ENCODE results near the gene IGFL1. TPM values are rescaled to one million over a fixed set of nuclear protein-coding genes. Genes with fewer than 3 reads are reported as not detected.
A peak's percentile ranks its signal among the peaks of the same experiment; 100 is the strongest.
"Not testable (repeated sequence)": the region's sequence is repeated elsewhere in the genome, so short reads cannot be mapped to it uniquely, and the experiment has no call there.

Gene IGFL1
- 0.56 and 0.76 TPM in 2 replicates for total RNA-seq (ENCODE audit: low replicate concordance)
- long read RNA-seq, result 0 reads

DNA sequence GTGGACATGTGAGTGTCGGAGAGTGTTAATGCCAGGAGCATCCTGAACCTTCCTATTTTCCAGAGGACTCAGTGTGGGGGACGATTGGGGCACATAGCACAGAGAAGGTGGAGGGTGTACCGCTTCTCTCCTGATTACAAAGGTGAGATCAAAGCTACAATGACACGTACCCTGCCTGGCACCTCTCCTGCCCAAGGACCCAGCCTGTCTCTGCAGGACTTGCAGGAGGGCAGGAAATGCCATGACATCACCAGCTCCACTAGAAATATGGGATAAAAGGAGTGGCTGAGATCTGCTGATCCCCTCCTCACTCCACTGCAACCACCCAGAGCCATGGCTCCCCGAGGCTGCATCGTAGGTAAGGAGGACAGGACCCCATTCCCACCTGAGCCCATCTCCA lies at the start of gene IGFL1:
TSS of gene IGFL1 (plus strand) at position 301 of the 400 bp plus-strand sequence. CDS start at position 334, 33 bp downstream.
- TF ChIP-seq, protein P1, sequence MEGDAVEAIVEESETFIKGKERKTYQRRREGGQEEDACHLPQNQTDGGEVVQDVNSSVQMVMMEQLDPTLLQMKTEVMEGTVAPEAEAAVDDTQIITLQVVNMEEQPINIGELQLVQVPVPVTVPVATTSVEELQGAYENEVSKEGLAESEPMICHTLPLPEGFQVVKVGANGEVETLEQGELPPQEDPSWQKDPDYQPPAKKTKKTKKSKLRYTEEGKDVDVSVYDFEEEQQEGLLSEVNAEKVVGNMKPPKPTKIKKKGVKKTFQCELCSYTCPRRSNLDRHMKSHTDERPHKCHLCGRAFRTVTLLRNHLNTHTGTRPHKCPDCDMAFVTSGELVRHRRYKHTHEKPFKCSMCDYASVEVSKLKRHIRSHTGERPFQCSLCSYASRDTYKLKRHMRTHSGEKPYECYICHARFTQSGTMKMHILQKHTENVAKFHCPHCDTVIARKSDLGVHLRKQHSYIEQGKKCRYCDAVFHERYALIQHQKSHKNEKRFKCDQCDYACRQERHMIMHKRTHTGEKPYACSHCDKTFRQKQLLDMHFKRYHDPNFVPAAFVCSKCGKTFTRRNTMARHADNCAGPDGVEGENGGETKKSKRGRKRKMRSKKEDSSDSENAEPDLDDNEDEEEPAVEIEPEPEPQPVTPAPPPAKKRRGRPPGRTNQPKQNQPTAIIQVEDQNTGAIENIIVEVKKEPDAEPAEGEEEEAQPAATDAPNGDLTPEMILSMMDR (conservative IDR thresholded peaks at IDR 0.05), result no peak
- no peak within 1 kb of the TSS for H3K4me3 Mint-ChIP-seq
- peaks cover 27% of the 10 kb centered on the region for H3K27me3 Mint-ChIP-seq
- DNase-seq (ENCODE audit: extremely low spot score, unreplicated experiment), result no peak
- H3K9me3 Mint-ChIP-seq, result no peaks in the 10 kb centered on the region
- H3K27ac Mint-ChIP-seq, result peak within 1 kb of the TSS; percentile 97
- peaks cover 7% of the 10 kb centered on the region for H3K4me1 Mint-ChIP-seq (ENCODE audit: unreplicated experiment)
- no peaks in the 10 kb centered on the region for H3K36me3 Mint-ChIP-seq

- TF ChIP-seq, protein P1 (conservative IDR thresholded peaks at IDR 0.05), result no peak
- DNase-seq (ENCODE audit: extremely low spot score, unreplicated experiment), result no peak
- peaks cover 10% of the 10 kb centered on the region for H3K4me1 Mint-ChIP-seq (ENCODE audit: unreplicated experiment)
- no peaks in the 10 kb centered on the region for H3K36me3 Mint-ChIP-seq
- no peaks in the 10 kb centered on the region for H3K27me3 Mint-ChIP-seq
- peak overlapping the region; percentile 95 for H3K27ac Mint-ChIP-seq
- no peaks in the 10 kb centered on the region for H3K9me3 Mint-ChIP-seq
- H3K4me3 Mint-ChIP-seq, result no peak overlapping the region
Measured at GRCh38 chr19:46180701-46181387, 48.7 kb upstream of the IGFL1 start.

- TF ChIP-seq, protein P1 (conservative IDR thresholded peaks at IDR 0.05), result no peak
- H3K36me3 Mint-ChIP-seq, result no peaks in the 10 kb centered on the region
- peak overlapping the region; percentile 95 for H3K27ac Mint-ChIP-seq
- H3K4me1 Mint-ChIP-seq (ENCODE audit: unreplicated experiment), result peaks cover 10% of the 10 kb centered on the region
- no peaks in the 10 kb centered on the region for H3K9me3 Mint-ChIP-seq
- H3K4me3 Mint-ChIP-seq, result peak overlapping the region; percentile 43
- no peak for DNase-seq (ENCODE audit: extremely low spot score, unreplicated experiment)
- H3K27me3 Mint-ChIP-seq, result no peaks in the 10 kb centered on the region
Measured at GRCh38 chr19:46181388-46181779, 48.2 kb upstream of the IGFL1 start.

GRCh38 chr19:46182476-46182875 lies 47.1 kb upstream of the IGFL1 start:
- H3K9me3 Mint-ChIP-seq, result no peaks in the 10 kb centered on the region
- DNase-seq (ENCODE audit: extremely low spot score, unreplicated experiment), result no peak
- H3K27me3 Mint-ChIP-seq, result no peaks in the 10 kb centered on the region
- H3K4me1 Mint-ChIP-seq (ENCODE audit: unreplicated experiment), result peaks cover 10% of the 10 kb centered on the region
- H3K27ac Mint-ChIP-seq, result peak overlapping the region; percentile 71
- no peak overlapping the region for H3K4me3 Mint-ChIP-seq
- H3K36me3 Mint-ChIP-seq, result no peaks in the 10 kb centered on the region
- TF ChIP-seq, protein P1 (conservative IDR thresholded peaks at IDR 0.05), result no peak

DNA sequence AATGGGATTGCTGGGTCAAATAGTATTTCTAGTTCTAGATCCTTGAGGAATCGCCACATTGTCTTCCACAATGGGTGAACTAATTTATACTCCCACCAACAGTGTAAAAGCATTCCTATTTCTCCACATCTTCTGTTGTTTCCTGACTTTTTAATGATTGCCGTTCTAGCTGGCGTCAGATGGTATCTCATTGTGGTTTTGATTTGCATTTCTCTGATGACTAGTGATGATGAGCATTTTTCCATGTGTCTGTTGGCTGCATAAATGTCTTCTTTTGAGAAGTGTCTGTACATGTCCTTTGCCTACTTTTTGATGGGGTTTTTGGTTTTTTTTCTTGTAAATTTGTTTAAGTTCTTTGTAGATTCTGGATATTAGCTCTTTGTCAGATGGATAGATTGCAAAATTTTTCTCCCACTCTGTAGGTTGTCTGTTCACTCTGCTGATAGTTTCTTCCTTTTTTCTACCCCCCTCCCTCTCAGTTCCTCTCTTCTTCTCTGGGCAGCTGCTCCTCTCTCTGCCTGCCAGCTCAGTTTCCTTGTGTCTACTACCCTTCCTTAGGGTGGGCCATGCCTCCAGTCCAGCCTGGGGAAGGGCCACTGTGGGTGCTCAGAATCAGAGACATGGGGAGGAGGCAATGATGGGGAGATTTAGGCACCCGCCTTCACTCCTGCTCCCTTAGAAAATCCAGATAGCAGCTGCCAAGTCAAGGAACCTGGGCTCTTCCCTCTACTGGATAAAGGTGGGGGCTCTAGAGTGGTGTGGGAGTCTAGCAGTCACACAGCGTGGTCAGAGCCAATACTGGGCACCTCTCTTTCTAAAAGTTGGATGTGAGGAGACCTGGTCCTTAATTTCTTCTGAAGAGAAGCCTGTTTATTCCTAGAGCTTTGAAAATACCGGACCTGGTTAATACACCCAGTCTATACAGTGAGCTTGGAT lies 44.5 kb upstream of the IGFL1 start:
- not testable (repeated sequence) for H3K27me3 Mint-ChIP-seq; H3K36me3 Mint-ChIP-seq; H3K4me1 Mint-ChIP-seq (ENCODE audit: unreplicated experiment); H3K9me3 Mint-ChIP-seq; DNase-seq (ENCODE audit: extremely low spot score, unreplicated experiment)
- Mint-ChIP-seq H3K4me3 (peak overlapping the region; percentile 27), H3K27ac (peak overlapping the region; percentile 46)
